Fibroblast of lung (primary cell): Measurements from ENCODE around the gene KCNJ6. TPM values are rescaled to one million over a fixed set of nuclear protein-coding genes. Genes with fewer than 3 reads are reported as not detected.

Experiments used
- DNase-seq, 2 donors: peaks; one replicate each; pipeline versions ENCODE4 v3.0.0 to v3.0.0-alpha.2; 2010; ENCODE audit warnings: low read depth in 2 of 2
- H2AFZ ChIP-seq: 2 replicates; pipeline ENCODE4 v1.5.1; 2012; ENCODE audit warnings: low read length, control low read depth, inconsistent platforms
- H3K27ac ChIP-seq: 2 replicates; pipeline ENCODE4 v1.5.1; 2011; ENCODE audit warnings: low read length, control low read depth; ENCODE audit not compliant: insufficient read depth
- H3K27me3 ChIP-seq: 2 replicates; pipeline ENCODE4 v1.5.1; 2011; ENCODE audit warnings: mild to moderate bottlenecking, low read length; ENCODE audit not compliant: control insufficient read depth, insufficient read depth
- H3K36me3 ChIP-seq: 2 replicates; pipeline ENCODE4 v1.5.1; 2011; ENCODE audit warnings: low read length; ENCODE audit not compliant: control insufficient read depth, insufficient read depth
- H3K4me1 ChIP-seq: 2 replicates; pipeline ENCODE4 v1.5.1; 2011; ENCODE audit warnings: low read length; ENCODE audit not compliant: control insufficient read depth, insufficient read depth; ENCODE audit errors: extremely low read depth
- H3K4me2 ChIP-seq: 2 replicates; pipeline ENCODE4 v1.5.1; 2011; ENCODE audit warnings: low read length, control low read depth; ENCODE audit not compliant: insufficient read depth; ENCODE audit errors: extremely low read depth
- H3K4me3 ChIP-seq, 4 experiments: fragments of 200-600 bp in 1 of 4; sonication (generic) in 1 of 4; replicated peaks in 1 of 4; 2 replicates each; pipeline ENCODE4 v1.5.1; 2011 to 2016; ENCODE audit warnings: low read length in 4 of 4, low read depth in 3 of 4, mild to moderate bottlenecking in 3 of 4, control low read depth in 2 of 4, inconsistent platforms in 1 of 4, mixed read lengths in 1 of 4; ENCODE audit not compliant: insufficient read depth in 1 of 4; ENCODE audit errors: control extremely low read depth in 1 of 4
- H3K79me2 ChIP-seq: 2 replicates; pipeline ENCODE4 v1.5.1; 2012; ENCODE audit warnings: mild to moderate bottlenecking, low read length, inconsistent platforms; ENCODE audit not compliant: control insufficient read depth, insufficient read depth
- H3K9ac ChIP-seq: 2 replicates; pipeline ENCODE4 v1.5.1; 2011; ENCODE audit warnings: mild to moderate bottlenecking, low read length, control low read depth; ENCODE audit not compliant: insufficient read depth
- H3K9me3 ChIP-seq: 2 replicates; pipeline ENCODE4 v1.5.1; 2012; ENCODE audit warnings: low read depth, low read length; ENCODE audit not compliant: control insufficient read depth, insufficient read depth
- H4K20me1 ChIP-seq: 2 replicates; pipeline ENCODE4 v1.5.1; 2011; ENCODE audit warnings: low read length; ENCODE audit not compliant: control insufficient read depth, insufficient read depth; ENCODE audit errors: extremely low read depth
- EZH2 ChIP-seq: IDR thresholded peaks from 2 replicates; pipeline ENCODE4 v1.5.1; 2012; ENCODE audit warnings: low read length, control low read depth, mild to moderate bottlenecking; ENCODE audit errors: missing control alignments
- polyA plus RNA-seq, 2 donors: library from polyadenylated mRNA; depleted of rRNA in 1 of 2; stranded (reverse) in 1 of 2; unstranded in 1 of 2; fragments of >200 nt; gene quantifications; 2 replicates each; pipeline ENCODE4 v1.2.1, GENCODE V29; 2011 to 2012; ENCODE audit warnings: missing spikeins in 1 of 2
- total RNA-seq: library from RNA; depleted of rRNA; stranded (reverse); fragments of >200 nt; gene quantifications from 2 replicates; pipeline ENCODE4 v1.2.1, GENCODE V29; 2014
- TF ChIP-seq, protein P1 (sequence below), 2 donors: IDR thresholded peaks in 1 of 2; conservative IDR thresholded peaks in 1 of 2; 1 replicate in 1 of 2; 2 replicates in 1 of 2; pipeline ENCODE4 v1.5.1; 2011 to 2012; ENCODE audit warnings: low read length in 2 of 2, control low read depth in 1 of 2, inconsistent platforms in 1 of 2, low read depth in 1 of 2, mild to moderate bottlenecking in 1 of 2

The KCNJ6 gene
- total and polyA plus RNA-seq, 2 donors (not counting 1 experiment from before 2014, with no cell fraction given), result under 0.01 to 7.6 TPM

DNA sequence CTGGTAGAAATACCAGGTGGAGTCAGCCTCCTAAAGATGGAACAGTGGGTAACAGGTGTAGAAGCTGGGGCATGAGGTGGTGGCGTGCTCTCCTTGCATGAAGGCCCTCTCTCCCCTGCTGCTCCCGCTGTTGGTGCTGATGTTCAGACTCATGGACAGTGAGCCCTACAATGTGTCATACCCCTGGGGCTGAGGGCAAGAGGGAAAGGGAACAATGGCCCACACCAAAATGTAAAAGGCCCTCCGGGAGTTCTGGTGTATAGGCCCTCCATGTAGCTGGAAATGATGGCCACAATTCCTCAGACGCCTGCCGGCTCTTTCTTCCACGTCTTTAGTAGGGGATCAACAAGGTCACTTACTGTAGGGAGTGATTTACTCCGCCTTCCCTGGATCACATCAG, 354.8 kb downstream of the KCNJ6 start:
- Histone ChIP-seq H2AFZ (no peak overlapping the region), H3K4me2 (no peak overlapping the region), H3K36me3 (no peaks in the 10 kb centered on the region), H3K27ac (no peak overlapping the region), H3K4me1 (peaks cover 8% of the 10 kb centered on the region), H4K20me1 (no peaks in the 10 kb centered on the region), H3K9ac (no peak overlapping the region), H3K4me3 (no peak overlapping the region), H3K79me2 (no peaks in the 10 kb centered on the region), H3K9me3 (no peaks in the 10 kb centered on the region), H3K27me3 (no peaks in the 10 kb centered on the region)
- DNase-seq, result no peak
- TF ChIP-seq, protein P1, sequence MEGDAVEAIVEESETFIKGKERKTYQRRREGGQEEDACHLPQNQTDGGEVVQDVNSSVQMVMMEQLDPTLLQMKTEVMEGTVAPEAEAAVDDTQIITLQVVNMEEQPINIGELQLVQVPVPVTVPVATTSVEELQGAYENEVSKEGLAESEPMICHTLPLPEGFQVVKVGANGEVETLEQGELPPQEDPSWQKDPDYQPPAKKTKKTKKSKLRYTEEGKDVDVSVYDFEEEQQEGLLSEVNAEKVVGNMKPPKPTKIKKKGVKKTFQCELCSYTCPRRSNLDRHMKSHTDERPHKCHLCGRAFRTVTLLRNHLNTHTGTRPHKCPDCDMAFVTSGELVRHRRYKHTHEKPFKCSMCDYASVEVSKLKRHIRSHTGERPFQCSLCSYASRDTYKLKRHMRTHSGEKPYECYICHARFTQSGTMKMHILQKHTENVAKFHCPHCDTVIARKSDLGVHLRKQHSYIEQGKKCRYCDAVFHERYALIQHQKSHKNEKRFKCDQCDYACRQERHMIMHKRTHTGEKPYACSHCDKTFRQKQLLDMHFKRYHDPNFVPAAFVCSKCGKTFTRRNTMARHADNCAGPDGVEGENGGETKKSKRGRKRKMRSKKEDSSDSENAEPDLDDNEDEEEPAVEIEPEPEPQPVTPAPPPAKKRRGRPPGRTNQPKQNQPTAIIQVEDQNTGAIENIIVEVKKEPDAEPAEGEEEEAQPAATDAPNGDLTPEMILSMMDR (conservative IDR thresholded peaks at IDR 0.05 in 1 of 2, IDR thresholded peaks at IDR 0.05 in 1 of 2; ENCODE audit: low read depth in 1 of 2, low read length in 2 of 2), result no peak
- TF ChIP-seq EZH2, result no peak

- Histone ChIP-seq H3K36me3 (no peaks in the 10 kb centered on the region), H2AFZ (no peak overlapping the region), H4K20me1 (no peaks in the 10 kb centered on the region), H3K9me3 (no peaks in the 10 kb centered on the region), H3K27ac (no peak overlapping the region), H3K4me3 (no peak overlapping the region), H3K27me3 (peaks cover 1% of the 10 kb centered on the region), H3K9ac (no peak overlapping the region), H3K4me1 (peaks cover 8% of the 10 kb centered on the region), H3K79me2 (no peaks in the 10 kb centered on the region), H3K4me2 (no peak overlapping the region)
- TF ChIP-seq, protein P1 (conservative IDR thresholded peaks at IDR 0.05 in 1 of 2, IDR thresholded peaks at IDR 0.05 in 1 of 2; ENCODE audit: low read depth in 1 of 2, low read length in 2 of 2), result no peak
- no peak for TF ChIP-seq EZH2
- no peak for DNase-seq
These were observed 355.9 kb downstream of the KCNJ6 start for GRCh38 chr21:37560385-37560784.

DNA sequence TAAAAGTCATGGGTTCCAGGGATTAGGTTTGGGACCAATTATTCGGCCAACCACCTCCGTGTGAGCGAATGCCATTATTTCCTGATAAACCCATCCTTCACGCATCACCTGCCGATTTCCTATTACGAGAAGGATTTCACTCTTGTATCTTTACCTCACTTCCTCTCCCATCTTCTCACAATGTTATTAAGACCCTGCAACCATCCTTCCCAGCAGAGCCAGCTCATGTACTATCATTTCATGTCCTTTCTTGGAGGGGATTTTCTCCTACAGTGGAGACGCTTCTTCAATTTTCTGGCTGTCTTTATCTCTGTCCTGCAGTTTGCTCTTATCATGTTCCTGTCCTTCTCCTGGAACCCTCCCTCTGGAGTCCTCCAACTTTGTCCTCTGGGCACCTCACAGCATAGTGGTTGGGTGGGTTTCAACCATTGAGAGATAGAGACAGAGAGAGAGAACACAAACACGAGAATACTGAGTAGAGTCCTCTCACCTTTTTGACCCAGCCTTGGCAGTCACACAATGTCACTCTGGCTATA, 357.5 kb downstream of the KCNJ6 start:
- TF ChIP-seq, protein P1 (conservative IDR thresholded peaks at IDR 0.05 in 1 of 2, IDR thresholded peaks at IDR 0.05 in 1 of 2; ENCODE audit: low read depth in 1 of 2, low read length in 2 of 2), result no peak
- TF ChIP-seq EZH2, result no peak

More for the DNA sequence above, 357.5 kb downstream of the KCNJ6 start:
- no peaks in the 10 kb centered on the region for H4K20me1 ChIP-seq
- no peaks in the 10 kb centered on the region for H3K79me2 ChIP-seq
- no peak overlapping the region for H3K27ac ChIP-seq
- H3K27me3 ChIP-seq, result peaks cover 2% of the 10 kb centered on the region
- H3K9me3 ChIP-seq, result no peaks in the 10 kb centered on the region
- no peak overlapping the region for H2AFZ ChIP-seq
- H3K4me1 ChIP-seq, result peaks cover 4% of the 10 kb centered on the region
- no peak overlapping the region for H3K4me3 ChIP-seq
- H3K4me2 ChIP-seq, result no peak overlapping the region
- H3K36me3 ChIP-seq, result no peaks in the 10 kb centered on the region
- no peak for DNase-seq
- H3K9ac ChIP-seq, result no peak overlapping the region
